Lung (tissue), 12 donors: ENCODE results near the gene MED12L. TPM values are rescaled to one million over a fixed set of nuclear protein-coding genes. Genes with fewer than 3 reads are reported as not detected.

ENCODE experiments used
- ATAC-seq: fragments of 200-7000 bp; cut with Tn5 transposase; one replicate; pipeline ENCODE4 v1.9.1; 2020; ENCODE audit warnings: moderate number of reproducible peaks; ENCODE audit not compliant: insufficient read depth, low FRiP score
- DNase-seq, 3 donors: peaks; one replicate each; pipeline ENCODE4 v3.0.0-alpha.2; 2013 to 2017
- H3K27ac ChIP-seq, 2 donors: one replicate each; pipeline ENCODE4 v1.5.1; 2013; ENCODE audit warnings: mild to moderate bottlenecking in 2 of 2, moderate library complexity in 2 of 2, control low read depth in 1 of 2, inconsistent platforms in 1 of 2, low read depth in 1 of 2, low read length in 1 of 2
- H3K27me3 ChIP-seq, 3 donors: one replicate each; pipeline ENCODE4 v1.5.1; 2013; ENCODE audit warnings: low read length in 2 of 3; ENCODE audit not compliant: control insufficient read depth in 3 of 3, insufficient read depth in 3 of 3
- H3K36me3 ChIP-seq, 4 donors: one replicate each; pipeline ENCODE4 v1.5.1; 2013; ENCODE audit warnings: low read length in 4 of 4, mild to moderate bottlenecking in 1 of 4, moderate library complexity in 1 of 4; ENCODE audit not compliant: control insufficient read depth in 4 of 4, insufficient read depth in 4 of 4
- H3K4me1 ChIP-seq, 5 donors: one replicate each; pipeline ENCODE4 v1.5.1; 2013; ENCODE audit warnings: low read length in 5 of 5, mild to moderate bottlenecking in 2 of 5, moderate library complexity in 1 of 5; ENCODE audit not compliant: control insufficient read depth in 5 of 5, insufficient read depth in 5 of 5
- H3K4me3 ChIP-seq: one replicate; pipeline ENCODE4 v1.5.1; 2013; ENCODE audit warnings: mild to moderate bottlenecking, control low read depth, moderate library complexity
- H3K9ac ChIP-seq, 2 donors: one replicate each; pipeline ENCODE4 v1.5.1; 2013; ENCODE audit warnings: low read length in 2 of 2, control low read depth in 1 of 2; ENCODE audit not compliant: insufficient read depth in 1 of 2
- H3K9me3 ChIP-seq, 4 donors: one replicate each; pipeline ENCODE4 v1.5.1; 2013; ENCODE audit warnings: low read length in 3 of 4, mild to moderate bottlenecking in 1 of 4, moderate library complexity in 1 of 4; ENCODE audit not compliant: control insufficient read depth in 4 of 4, insufficient read depth in 3 of 4
- CTCF ChIP-seq: IDR thresholded peaks from 2 replicates; pipeline ENCODE4 v1.5.1; 2012; ENCODE audit warnings: mild to moderate bottlenecking; ENCODE audit errors: control extremely low read depth, extremely low read depth
- WGBS, 2 donors: extraction: QIAGEN DNeasy Blood & Tissue Kit; methylation state at CpG; one replicate each; pipeline ENCODE4 v1.1.7; 2013; 5-methylcytosine and 5-hydroxymethylcytosine counted together
- polyA plus RNA-seq, 2 donors: library from polyadenylated mRNA; stranded (reverse); fragments of 200-250 nt; gene quantifications; one replicate each; pipeline ENCODE4 v1.2.1, GENCODE V29; 2013
- total RNA-seq, 2 donors: library from RNA; depleted of rRNA in 1 of 2; stranded (reverse); fragments of >200 nt in 1 of 2; gene quantifications; one replicate each; pipeline ENCODE4 v1.2.1, GENCODE V29; 2014 to 2021
- donor health status: control.
- donor health status: control.
- donor health status: Bipolar disorder and iron deficiency.
- donor health status: healthy.
- donor health status: DM: yes; HTN: yes; CAD: no.

MED12L gene
- total and polyA plus RNA-seq, 4 donors = 0.02 to 0.82 (median 0.30) TPM

GRCh38 chr3:151439652-151440125 is 354.2 kb downstream of the MED12L start:
- Histone ChIP-seq H3K27ac (no peak overlapping the region), H3K4me3 (no peak overlapping the region), H3K36me3 (peaks cover 0 to 26% (median 12%) of the 10 kb centered on the region in 4 donors), H3K27me3 (no peaks in the 10 kb centered on the region), H3K4me1 (peaks cover 0 to 6% (median 0%) of the 10 kb centered on the region in 5 donors), H3K9me3 (no peaks in the 10 kb centered on the region), H3K9ac (no peak overlapping the region)
- WGBS, 2 donors = 25 to 35% methylated on average over 3 of the region's 3 CpGs
- ATAC-seq = peak; percentile 79
- peak; percentile 44 to 89 (median 86) for DNase-seq
- TF ChIP-seq CTCF = peak; percentile 51

DNA sequence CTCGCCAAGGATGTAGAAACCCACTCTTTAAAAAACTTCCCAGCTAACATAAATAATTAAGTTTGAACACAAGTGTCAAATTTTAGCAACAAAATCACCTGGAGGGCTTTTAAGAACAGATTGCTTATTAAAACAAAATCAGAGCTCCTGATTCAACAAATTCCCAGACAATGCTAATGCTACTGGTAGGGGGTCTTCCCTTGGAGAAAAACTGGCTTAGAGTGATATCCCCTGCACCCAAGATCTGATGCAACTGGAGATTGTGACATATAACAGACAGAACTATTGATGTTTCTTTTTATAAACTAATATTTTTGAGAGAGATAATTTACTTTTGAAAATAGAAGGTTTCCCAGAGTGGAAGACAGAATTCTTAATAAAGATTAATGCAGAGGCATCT is 355.5 kb downstream of the MED12L start:
- no peak for DNase-seq
- Histone ChIP-seq H3K9me3 (no peaks in the 10 kb centered on the region), H3K4me1 (peaks cover 0 to 7% (median 0%) of the 10 kb centered on the region in 5 donors), H3K27me3 (no peaks in the 10 kb centered on the region), H3K4me3 (no peak overlapping the region), H3K27ac (no peak overlapping the region), H3K36me3 (peaks cover 0 to 26% (median 12%) of the 10 kb centered on the region in 4 donors), H3K9ac (no peak overlapping the region)
- TF ChIP-seq CTCF = no peak
- no peak for ATAC-seq
- 88 to 91% methylated on average over 1 of the region's 1 CpG for WGBS, 2 donors

GRCh38 chr3:151443583-151443982 is 358.1 kb downstream of the MED12L start:
- Histone ChIP-seq H3K36me3 (peaks cover 0 to 34% (median 14%) of the 10 kb centered on the region in 4 donors), H3K4me1 (peaks cover 0 to 7% (median 0%) of the 10 kb centered on the region in 5 donors), H3K4me3 (no peak overlapping the region), H3K9ac (no peak overlapping the region), H3K27ac (no peak overlapping the region), H3K27me3 (no peaks in the 10 kb centered on the region), H3K9me3 (peaks cover 0 to 7% (median 3%) of the 10 kb centered on the region in 4 donors)
- DNase-seq (peak in 1 of 3 donors; percentile 55), ATAC-seq (no peak)
- TF ChIP-seq CTCF = no peak
- WGBS, 2 donors = 86% methylated on average over 7 of the region's 7 CpGs
